ENCODE results near the gene STX12.
"Not testable (repeated sequence)": the region's sequence is repeated elsewhere in the genome, so short reads cannot be mapped to it uniquely, and the experiment has no call there.

STX12 gene

DNA sequence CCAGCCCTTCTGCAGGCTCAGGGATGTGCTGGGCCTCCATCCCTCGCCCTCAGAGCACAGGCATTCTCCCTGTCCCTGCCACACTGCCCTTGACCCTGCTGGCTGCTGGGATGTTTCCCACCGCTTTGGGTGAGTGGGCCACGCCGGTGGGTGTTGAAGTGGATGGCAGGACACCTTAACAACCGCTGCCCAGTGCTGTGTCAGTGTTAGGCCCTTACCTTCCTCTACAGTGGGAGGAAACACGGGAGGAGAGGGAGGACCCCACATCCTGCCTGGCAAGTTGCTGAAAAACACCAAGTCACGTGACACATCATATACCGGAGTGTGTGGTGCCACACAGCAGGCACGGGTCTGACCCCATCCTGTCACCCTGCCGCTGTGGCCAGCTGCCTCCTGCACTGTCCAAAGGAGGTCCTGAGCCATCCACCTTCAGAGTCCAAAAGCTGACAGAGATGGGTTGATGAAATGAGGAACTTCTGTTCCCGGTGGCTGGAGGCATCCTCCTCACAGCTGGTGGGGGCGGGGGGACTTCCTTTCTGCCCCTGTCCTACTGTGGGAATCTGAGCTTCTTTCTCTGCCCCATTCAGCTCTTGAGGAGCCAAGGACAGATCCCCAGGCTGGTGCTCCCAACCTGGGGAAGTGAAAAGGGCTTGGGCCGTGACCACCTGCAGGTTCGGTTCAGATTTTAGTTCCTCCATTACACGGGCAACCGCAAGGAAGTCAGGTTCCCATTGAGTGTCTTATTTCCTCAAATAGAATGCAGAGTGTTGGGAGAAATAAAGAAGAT lies 96.1 kb downstream of the STX12 start:
- peak; percentile 42 for DNase-seq (ENCODE audit: low read depth)

GRCh38 chr1:27869719-27870085 lies 96.7 kb downstream of the STX12 start:
- DNase-seq (ENCODE audit: low read depth), result no peak

- not testable (repeated sequence) for DNase-seq (ENCODE audit: low read depth)
Observed at GRCh38 chr1:27871076-27871475, 98.1 kb downstream of the STX12 start.

DNA sequence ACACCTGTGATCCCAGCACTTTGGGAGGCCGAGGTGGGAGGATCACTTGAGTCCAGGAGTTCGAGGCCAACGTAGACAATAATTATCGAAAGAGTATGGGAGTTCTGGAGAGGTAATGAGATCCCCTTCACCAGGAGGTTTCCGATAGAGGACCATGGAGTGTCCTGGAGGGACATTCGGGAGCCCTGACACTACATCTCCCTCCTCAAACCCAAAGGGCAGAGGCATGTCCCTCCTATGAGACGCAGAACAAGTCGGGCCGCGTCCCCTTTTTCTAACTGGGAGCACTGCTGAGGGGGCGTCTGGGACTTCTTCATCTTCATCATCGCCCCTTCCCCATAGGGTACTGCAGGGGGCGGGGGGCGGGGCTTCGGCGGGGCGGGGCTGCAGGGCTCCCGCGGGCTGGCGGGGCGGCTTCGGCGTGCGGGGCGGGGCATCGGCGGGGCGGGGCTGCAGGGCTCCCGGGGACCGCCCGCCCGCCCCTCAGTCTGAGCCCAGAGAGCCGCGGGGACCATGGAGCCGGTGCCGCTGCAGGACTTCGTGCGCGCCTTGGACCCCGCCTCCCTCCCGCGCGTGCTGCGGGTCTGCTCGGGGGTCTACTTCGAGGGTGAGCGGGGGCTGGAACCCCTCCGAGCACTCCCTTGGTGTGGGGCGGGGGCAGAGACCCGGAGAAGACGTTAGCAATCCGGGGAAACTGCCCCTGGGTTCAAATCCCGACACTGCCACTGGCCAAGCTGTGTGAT lies 99.2 kb downstream of the STX12 start, which contains the start of gene THEMIS2:
TSS of gene THEMIS2 (plus strand) at position 486 of the 743 bp plus-strand sequence. CDS start at position 514, 28 bp downstream.
- peak; percentile 77 for DNase-seq (ENCODE audit: low read depth)

DNA sequence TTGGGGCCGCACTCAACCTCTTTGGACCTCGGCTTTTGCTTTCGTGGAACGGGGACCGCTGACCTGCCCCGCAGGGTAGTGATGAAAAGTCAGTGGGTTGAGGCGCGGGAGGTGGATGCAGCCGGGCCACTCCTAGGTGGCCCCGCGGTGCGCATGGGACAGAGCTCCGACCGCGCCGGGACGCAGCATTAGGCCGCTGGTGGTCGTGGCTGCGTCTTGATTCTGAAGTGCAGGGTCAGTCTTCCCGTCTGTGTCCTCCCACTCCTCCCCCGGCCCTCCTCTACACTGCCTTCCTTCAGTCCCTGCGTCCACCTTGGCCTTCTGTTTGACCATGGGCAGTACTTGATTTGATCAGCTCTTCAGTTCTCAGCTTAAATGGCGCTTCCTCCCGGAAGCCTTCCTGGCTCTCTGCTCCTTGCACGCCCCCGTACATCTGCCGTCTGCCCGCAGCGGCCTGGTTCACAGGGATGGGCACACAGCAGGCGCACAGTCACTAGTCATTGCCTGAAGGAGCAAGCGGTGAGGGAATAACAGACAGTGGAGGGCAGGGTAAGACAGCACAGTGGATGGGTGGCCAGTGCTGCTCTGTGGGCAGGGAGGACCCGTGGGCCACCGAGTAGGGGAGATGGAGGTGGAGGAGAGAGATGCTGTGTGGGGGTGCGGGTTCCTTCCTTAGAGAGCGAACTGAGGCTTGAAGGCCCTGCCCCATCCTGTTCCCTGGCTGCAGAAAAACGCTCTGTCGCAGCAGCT lies 100.0 kb downstream of the STX12 start:
- no peak for DNase-seq (ENCODE audit: low read depth)

- DNase-seq (ENCODE audit: low read depth), result no peak
Observed at GRCh38 chr1:27873671-27874384, 100.8 kb downstream of the STX12 start.
